ENCODE data around the gene MAP3K10. TPM values are rescaled to one million over a fixed set of nuclear protein-coding genes. Genes with fewer than 3 reads are reported as not detected.
"Not testable (repeated sequence)": the region's sequence is repeated elsewhere in the genome, so short reads cannot be mapped to it uniquely, and the experiment has no call there.

The MAP3K10 gene
- 10 to 100 TPM in 1 of 2 donors, 1 to 10 TPM in 1; 5.9 to 13.5 TPM for polyA plus RNA-seq

DNA sequence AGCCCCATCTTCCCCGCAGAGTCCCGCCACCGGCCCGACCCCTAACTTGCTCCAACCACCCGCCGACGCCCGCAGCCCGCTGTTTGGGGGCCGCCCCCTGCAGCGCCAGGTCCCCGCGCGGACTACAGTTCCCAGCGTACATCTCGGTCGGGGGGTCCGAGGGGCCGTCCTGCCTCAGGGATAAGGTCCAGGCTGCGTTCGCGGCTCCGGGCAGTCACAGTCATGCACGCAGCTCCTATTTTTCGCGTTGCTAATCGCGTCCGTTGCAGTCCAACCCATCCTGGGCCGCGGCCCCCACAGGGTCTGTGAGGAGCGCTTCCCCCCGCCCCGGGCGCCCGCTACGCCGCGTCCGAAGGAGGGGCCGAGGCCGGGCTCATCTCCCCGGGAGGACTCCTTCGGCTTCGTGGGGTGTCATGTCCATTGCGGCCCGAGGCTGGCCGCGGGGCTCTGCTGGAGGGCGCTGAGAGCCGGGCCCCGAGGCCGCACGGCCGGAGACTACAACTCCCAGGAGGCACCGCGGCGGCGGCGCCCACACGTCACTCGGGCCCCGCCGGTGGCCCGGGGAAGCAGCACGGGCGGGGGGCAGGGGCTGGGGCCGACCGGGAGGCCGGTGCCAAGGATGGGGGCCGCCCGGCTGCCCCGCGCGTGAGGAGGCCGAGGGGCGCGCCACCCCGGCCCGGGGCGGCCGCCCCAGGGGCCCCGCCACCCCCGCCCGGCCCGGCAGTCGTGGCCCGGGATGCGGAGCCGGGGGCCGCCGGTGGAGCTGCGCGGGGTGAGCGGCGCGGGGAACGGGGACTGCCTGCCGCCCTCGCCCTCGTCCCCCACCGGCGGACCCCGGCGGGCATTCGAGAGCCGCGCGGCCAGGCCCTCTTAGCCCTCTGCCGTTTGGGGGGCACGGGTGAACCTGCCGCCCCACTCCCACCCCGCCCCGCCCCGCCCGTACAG is at the start of gene MAP3K10:
Gene MAP3K10 (plus strand): TSS at position 536 of the 945 bp plus-strand sequence. CDS start 606 bp downstream, outside the sequence.
- WGBS, 2 donors = 0 to 1% methylated on average over 91 to 116 of the region's 116 CpGs
- Histone ChIP-seq H3K36me3 (ENCODE audit: control insufficient read depth in 2 of 2, insufficient read depth in 2 of 2, low read length in 1 of 2) (no peaks in the 10 kb centered on the region), H3K27me3 (ENCODE audit: control insufficient read depth in 1 of 2, insufficient read depth in 2 of 2, low read length in 2 of 2) (no peaks in the 10 kb centered on the region), H3K27ac (ENCODE audit: low read depth in 2 of 2, low read length in 1 of 2) (peak within 1 kb of the TSS; percentile 84 to 87), H3K9me3 (ENCODE audit: control insufficient read depth in 2 of 2, insufficient read depth in 1 of 2, low read depth in 1 of 2, low read length in 1 of 2) (no peaks in the 10 kb centered on the region), H3K4me3 (ENCODE audit: low read depth in 1 of 2, low read length in 2 of 2) (peak within 1 kb of the TSS; percentile 66 to 95), H3K4me1 (ENCODE audit: control insufficient read depth in 2 of 2, insufficient read depth in 2 of 2, low read length in 1 of 2) (peaks cover 0 to 15% of the 10 kb centered on the region in 2 donors)

DNA sequence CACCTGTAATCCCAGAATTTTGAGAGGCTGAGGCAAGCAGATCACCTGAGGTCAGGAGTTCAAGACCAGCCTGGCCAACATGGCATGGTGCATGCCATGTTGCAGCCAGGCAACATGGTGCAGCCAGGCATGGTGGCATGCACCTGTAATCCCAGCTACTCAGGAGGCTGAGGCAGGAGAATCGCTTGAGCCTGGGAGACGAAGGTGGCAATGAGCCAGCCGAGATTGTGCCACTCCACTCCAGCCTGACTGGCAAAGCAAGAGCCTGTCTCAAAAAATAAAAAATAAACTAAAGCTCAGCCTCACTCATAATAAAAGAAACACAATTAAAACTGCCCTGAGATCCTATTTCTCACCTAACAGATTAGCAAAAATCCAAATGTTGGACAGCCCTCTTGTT is 49.7 kb upstream of the MAP3K10 start:
- H3K36me3 ChIP-seq (ENCODE audit: control insufficient read depth in 2 of 2, insufficient read depth in 2 of 2, low read length in 1 of 2) = no peaks in the 10 kb centered on the region
- no peak overlapping the region for H3K27ac ChIP-seq (ENCODE audit: low read depth in 2 of 2, low read length in 1 of 2)
- H3K9me3 ChIP-seq (ENCODE audit: control insufficient read depth in 2 of 2, insufficient read depth in 1 of 2, low read depth in 1 of 2, low read length in 1 of 2) = no peaks in the 10 kb centered on the region
- H3K4me3 ChIP-seq (ENCODE audit: low read depth in 1 of 2, low read length in 2 of 2) = no peak overlapping the region
- H3K4me1 ChIP-seq (ENCODE audit: control insufficient read depth in 2 of 2, insufficient read depth in 2 of 2, low read length in 1 of 2) = no peaks in the 10 kb centered on the region
- WGBS, 2 donors = 63 to 68% methylated on average over 3 of the region's 3 CpGs
- H3K27me3 ChIP-seq (ENCODE audit: control insufficient read depth in 1 of 2, insufficient read depth in 2 of 2, low read length in 2 of 2) = peaks cover 0 to 1% of the 10 kb centered on the region in 2 donors

DNA sequence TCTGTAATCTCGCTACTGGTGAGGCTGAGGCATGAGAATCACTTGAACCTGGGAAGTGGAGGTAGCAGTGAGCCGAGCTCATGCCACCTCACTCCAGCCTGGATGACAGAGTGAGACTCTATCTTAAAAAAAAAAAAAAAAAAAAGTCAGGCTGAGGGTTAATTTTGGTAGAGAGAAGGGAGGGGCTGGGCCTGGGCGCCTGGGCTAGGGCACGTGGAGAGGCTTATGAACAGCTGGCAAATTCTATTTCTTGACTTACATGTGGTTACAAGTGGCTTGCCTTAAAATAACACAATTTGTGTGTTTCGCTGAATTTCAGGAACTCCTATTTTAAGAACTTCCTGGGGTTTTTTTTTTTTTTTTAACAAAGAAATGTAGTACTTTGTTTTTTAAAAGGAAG is 47.6 kb upstream of the MAP3K10 start:
- Histone ChIP-seq H3K36me3 (ENCODE audit: control insufficient read depth in 2 of 2, insufficient read depth in 2 of 2, low read length in 1 of 2) (no peaks in the 10 kb centered on the region), H3K4me1 (ENCODE audit: control insufficient read depth in 2 of 2, insufficient read depth in 2 of 2, low read length in 1 of 2) (peaks cover 0 to 2% of the 10 kb centered on the region in 2 donors), H3K9me3 (ENCODE audit: control insufficient read depth in 2 of 2, insufficient read depth in 1 of 2, low read depth in 1 of 2, low read length in 1 of 2) (no peaks in the 10 kb centered on the region), H3K27me3 (ENCODE audit: control insufficient read depth in 1 of 2, insufficient read depth in 2 of 2, low read length in 2 of 2) (no peaks in the 10 kb centered on the region), H3K27ac (ENCODE audit: low read depth in 2 of 2, low read length in 1 of 2) (no peak overlapping the region), H3K4me3 (ENCODE audit: low read depth in 1 of 2, low read length in 2 of 2) (no peak overlapping the region)
- WGBS, 2 donors = 34 to 40% methylated on average over 5 of the region's 5 CpGs

DNA sequence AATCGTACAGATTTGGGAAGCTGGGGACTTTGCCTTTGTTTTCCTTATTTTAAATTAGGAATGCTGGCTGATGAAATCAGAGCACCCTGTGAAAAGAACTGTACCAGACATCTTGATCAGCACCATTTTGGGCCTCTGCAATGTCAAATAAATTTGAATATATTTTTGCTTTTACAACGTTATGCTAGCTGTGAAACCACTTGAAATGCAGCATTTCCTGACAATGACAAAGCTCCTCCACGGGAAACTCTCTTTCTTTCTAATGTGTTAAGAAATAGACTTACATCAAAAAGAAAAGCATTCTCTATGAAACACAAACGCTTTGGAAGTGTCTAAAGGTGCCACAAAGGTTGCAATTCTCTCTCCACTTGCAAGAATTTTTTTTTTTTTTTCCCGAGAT is 47.1 kb upstream of the MAP3K10 start:
- Histone ChIP-seq H3K9me3 (ENCODE audit: control insufficient read depth in 2 of 2, insufficient read depth in 1 of 2, low read depth in 1 of 2, low read length in 1 of 2) (no peaks in the 10 kb centered on the region), H3K27me3 (ENCODE audit: control insufficient read depth in 1 of 2, insufficient read depth in 2 of 2, low read length in 2 of 2) (no peaks in the 10 kb centered on the region), H3K27ac (ENCODE audit: low read depth in 2 of 2, low read length in 1 of 2) (no peak overlapping the region), H3K4me1 (ENCODE audit: control insufficient read depth in 2 of 2, insufficient read depth in 2 of 2, low read length in 1 of 2) (peaks cover 0 to 2% of the 10 kb centered on the region in 2 donors), H3K36me3 (ENCODE audit: control insufficient read depth in 2 of 2, insufficient read depth in 2 of 2, low read length in 1 of 2) (no peaks in the 10 kb centered on the region), H3K4me3 (ENCODE audit: low read depth in 1 of 2, low read length in 2 of 2) (no peak overlapping the region)
- 24 to 25% methylated on average over 5 of the region's 5 CpGs for WGBS, 2 donors

DNA sequence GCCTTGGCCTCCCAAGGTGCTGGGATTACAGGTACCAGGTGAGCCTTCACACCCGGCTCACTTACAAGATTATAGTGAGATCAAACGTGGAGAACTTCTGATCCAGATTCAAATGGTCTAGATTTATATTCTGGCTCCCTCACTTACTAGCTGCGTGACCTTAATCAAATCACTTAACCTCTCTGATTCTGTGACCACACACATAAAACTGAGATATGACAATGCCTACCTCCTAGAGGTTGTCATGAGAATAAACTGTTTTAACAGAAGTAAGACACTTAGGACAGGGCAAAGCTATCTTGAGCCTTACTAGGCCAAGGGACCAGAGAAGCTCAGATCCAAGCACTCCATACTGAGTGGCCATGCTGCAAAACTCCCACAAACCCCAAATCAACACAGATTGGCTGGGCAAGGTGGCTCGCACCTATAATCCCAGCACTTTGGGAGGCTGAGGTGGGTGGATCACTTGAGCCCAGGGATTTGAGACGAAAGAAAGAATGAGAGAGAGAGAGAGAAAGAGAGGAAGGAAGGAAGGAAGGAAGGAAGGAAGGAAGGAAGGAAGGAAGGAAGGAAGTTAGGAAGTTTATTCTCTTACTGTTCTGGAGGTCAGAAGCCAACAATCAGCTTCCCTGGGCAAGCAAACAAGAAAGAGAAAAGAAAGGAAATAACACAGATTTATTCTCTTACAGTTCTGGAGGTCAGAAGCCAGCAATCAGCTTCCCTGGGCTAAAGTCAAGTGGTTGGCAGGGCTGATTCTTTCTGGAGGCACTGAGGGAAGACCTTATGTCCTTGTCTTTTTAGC is 46.1 kb upstream of the MAP3K10 start:
- H3K27ac ChIP-seq (ENCODE audit: low read depth in 2 of 2, low read length in 1 of 2) = no peak overlapping the region
- 78 to 79% methylated on average over 5 of the region's 5 CpGs for WGBS, 2 donors
- H3K4me3 ChIP-seq (ENCODE audit: low read depth in 1 of 2, low read length in 2 of 2) = no peak overlapping the region
- peaks cover 0 to 2% of the 10 kb centered on the region in 2 donors for H3K4me1 ChIP-seq (ENCODE audit: control insufficient read depth in 2 of 2, insufficient read depth in 2 of 2, low read length in 1 of 2)
- H3K9me3 ChIP-seq (ENCODE audit: control insufficient read depth in 2 of 2, insufficient read depth in 1 of 2, low read depth in 1 of 2, low read length in 1 of 2) = no peaks in the 10 kb centered on the region
- no peaks in the 10 kb centered on the region for H3K36me3 ChIP-seq (ENCODE audit: control insufficient read depth in 2 of 2, insufficient read depth in 2 of 2, low read length in 1 of 2)
- H3K27me3 ChIP-seq (ENCODE audit: control insufficient read depth in 1 of 2, insufficient read depth in 2 of 2, low read length in 2 of 2) = no peaks in the 10 kb centered on the region

DNA sequence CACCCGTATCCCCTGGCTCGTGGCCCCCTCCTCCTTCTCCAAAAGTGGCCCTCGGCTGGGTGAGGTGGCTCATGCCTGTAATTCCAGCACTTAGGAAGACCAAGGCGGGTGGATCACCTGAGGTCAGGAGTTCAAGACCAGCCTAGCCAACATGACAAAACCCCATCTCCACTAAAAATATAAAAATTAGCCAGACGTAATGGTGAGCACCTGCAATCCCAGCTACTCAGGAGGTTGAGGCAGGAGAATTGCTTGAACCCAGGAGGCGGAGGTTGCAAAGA is 45.5 kb upstream of the MAP3K10 start:
- H3K9me3 ChIP-seq (ENCODE audit: control insufficient read depth in 2 of 2, insufficient read depth in 1 of 2, low read depth in 1 of 2, low read length in 1 of 2); H3K27me3 ChIP-seq (ENCODE audit: control insufficient read depth in 1 of 2, insufficient read depth in 2 of 2, low read length in 2 of 2); H3K4me3 ChIP-seq (ENCODE audit: low read depth in 1 of 2, low read length in 2 of 2); H3K36me3 ChIP-seq (ENCODE audit: control insufficient read depth in 2 of 2, insufficient read depth in 2 of 2, low read length in 1 of 2); H3K4me1 ChIP-seq (ENCODE audit: control insufficient read depth in 2 of 2, insufficient read depth in 2 of 2, low read length in 1 of 2); H3K27ac ChIP-seq (ENCODE audit: low read depth in 2 of 2, low read length in 1 of 2): not testable (repeated sequence)
- WGBS, 2 donors = 76 to 81% methylated on average over 6 of the region's 6 CpGs

DNA sequence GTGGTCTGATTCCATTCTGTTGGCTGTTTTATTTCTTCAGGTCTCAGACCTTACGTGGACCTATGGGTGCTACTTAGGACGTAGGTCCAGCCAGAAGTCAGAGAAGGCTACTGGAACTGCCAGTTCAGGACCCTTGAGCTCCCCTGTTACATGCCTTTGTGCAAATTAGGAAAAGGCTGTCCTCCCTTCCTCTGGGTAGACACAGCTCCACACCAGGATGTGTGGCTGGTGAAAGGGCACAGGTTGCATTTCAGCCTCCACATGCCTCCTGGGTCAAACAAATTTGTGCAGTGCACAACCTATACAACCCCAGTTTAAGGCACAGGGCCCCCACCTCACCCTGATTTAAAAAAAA is 43.9 kb upstream of the MAP3K10 start:
- Histone ChIP-seq H3K27ac (ENCODE audit: low read depth in 2 of 2, low read length in 1 of 2) (no peak overlapping the region), H3K9me3 (ENCODE audit: control insufficient read depth in 2 of 2, insufficient read depth in 1 of 2, low read depth in 1 of 2, low read length in 1 of 2) (no peaks in the 10 kb centered on the region), H3K4me1 (ENCODE audit: control insufficient read depth in 2 of 2, insufficient read depth in 2 of 2, low read length in 1 of 2) (peaks cover 0 to 2% of the 10 kb centered on the region in 2 donors), H3K4me3 (ENCODE audit: low read depth in 1 of 2, low read length in 2 of 2) (no peak overlapping the region), H3K27me3 (ENCODE audit: control insufficient read depth in 1 of 2, insufficient read depth in 2 of 2, low read length in 2 of 2) (no peaks in the 10 kb centered on the region), H3K36me3 (ENCODE audit: control insufficient read depth in 2 of 2, insufficient read depth in 2 of 2, low read length in 1 of 2) (no peaks in the 10 kb centered on the region)
- WGBS, 2 donors = 75 to 76% methylated on average over 2 of the region's 2 CpGs

DNA sequence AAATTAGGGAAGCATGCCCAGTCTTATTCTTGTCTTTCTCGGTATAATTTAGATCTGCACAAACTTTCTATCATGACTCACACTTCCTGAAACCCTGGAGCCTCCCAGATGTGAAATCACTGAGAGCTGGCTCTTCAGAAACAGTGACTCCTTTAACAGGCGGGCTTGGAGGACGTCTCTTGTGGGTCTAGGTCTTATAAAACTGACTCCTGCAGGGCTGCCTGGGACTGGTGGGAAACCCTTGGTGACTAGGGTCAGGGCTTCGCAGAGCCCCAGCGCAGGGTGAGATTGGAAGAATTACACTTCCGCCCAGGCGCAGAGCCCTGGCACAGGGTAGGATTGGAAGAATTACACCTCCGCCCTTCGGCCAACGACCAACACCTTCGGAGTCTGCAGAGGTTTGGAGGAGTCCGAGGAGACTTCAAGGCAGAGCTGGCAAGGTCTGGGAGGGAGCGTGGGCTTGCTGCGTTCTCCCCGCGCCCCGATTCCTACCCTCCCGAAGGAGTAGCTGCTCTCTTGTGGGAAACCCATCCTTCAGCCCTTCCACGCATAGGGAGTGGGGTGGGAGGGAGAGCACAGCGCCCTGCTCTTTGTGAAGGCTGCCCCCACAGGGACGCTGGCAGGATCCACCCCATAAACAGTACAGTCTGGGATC is 43.4 kb upstream of the MAP3K10 start:
- Histone ChIP-seq H3K4me3 (ENCODE audit: low read depth in 1 of 2, low read length in 2 of 2) (no peak overlapping the region), H3K4me1 (ENCODE audit: control insufficient read depth in 2 of 2, insufficient read depth in 2 of 2, low read length in 1 of 2) (peaks cover 0 to 2% of the 10 kb centered on the region in 2 donors), H3K9me3 (ENCODE audit: control insufficient read depth in 2 of 2, insufficient read depth in 1 of 2, low read depth in 1 of 2, low read length in 1 of 2) (no peaks in the 10 kb centered on the region), H3K27ac (ENCODE audit: low read depth in 2 of 2, low read length in 1 of 2) (no peak overlapping the region), H3K36me3 (ENCODE audit: control insufficient read depth in 2 of 2, insufficient read depth in 2 of 2, low read length in 1 of 2) (no peaks in the 10 kb centered on the region), H3K27me3 (ENCODE audit: control insufficient read depth in 1 of 2, insufficient read depth in 2 of 2, low read length in 2 of 2) (no peaks in the 10 kb centered on the region)
- WGBS, 2 donors = 61 to 67% methylated on average over 21 of the region's 21 CpGs

DNA sequence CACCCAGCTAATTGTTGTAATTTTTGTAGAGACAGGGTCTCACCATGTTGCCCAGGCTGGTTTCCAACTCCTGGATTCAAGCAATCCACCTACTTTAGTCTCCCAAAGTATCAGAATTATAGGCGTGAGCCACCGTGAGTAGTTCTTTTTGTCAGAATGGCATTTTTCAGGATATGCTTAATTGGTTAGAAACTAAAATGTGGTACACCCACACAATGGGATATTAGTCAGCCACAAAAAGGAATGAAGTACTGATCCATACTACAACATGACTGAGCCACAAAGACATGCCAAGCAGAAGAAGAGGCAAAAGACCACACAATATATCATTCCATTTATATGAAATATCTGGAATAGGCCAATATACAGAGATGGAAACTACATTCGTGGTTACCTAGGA is 41.7 kb upstream of the MAP3K10 start:
- Histone ChIP-seq H3K27me3 (ENCODE audit: control insufficient read depth in 1 of 2, insufficient read depth in 2 of 2, low read length in 2 of 2) (no peaks in the 10 kb centered on the region), H3K4me3 (ENCODE audit: low read depth in 1 of 2, low read length in 2 of 2) (no peak overlapping the region), H3K36me3 (ENCODE audit: control insufficient read depth in 2 of 2, insufficient read depth in 2 of 2, low read length in 1 of 2) (no peaks in the 10 kb centered on the region), H3K27ac (ENCODE audit: low read depth in 2 of 2, low read length in 1 of 2) (no peak overlapping the region), H3K4me1 (ENCODE audit: control insufficient read depth in 2 of 2, insufficient read depth in 2 of 2, low read length in 1 of 2) (peaks cover 0 to 2% of the 10 kb centered on the region in 2 donors), H3K9me3 (ENCODE audit: control insufficient read depth in 2 of 2, insufficient read depth in 1 of 2, low read depth in 1 of 2, low read length in 1 of 2) (no peaks in the 10 kb centered on the region)
- 83 to 86% methylated on average over 3 of the region's 3 CpGs for WGBS, 2 donors
